Trophoblast cell (in vitro differentiated cells and primary cell): ENCODE data around the gene NRF1. TPM values are rescaled to one million over a fixed set of nuclear protein-coding genes. Genes with fewer than 3 reads are reported as not detected.
"Not testable (repeated sequence)": the region's sequence is repeated elsewhere in the genome, so short reads cannot be mapped to it uniquely, and the experiment has no call there.

Source experiments
- DNase-seq, 2 donors: peaks; one replicate each; pipeline ENCODE4 v3.0.0-alpha.2; 2016
- H2AFZ ChIP-seq: 2 replicates; pipeline ENCODE4 v1.6.1; 2013; ENCODE audit warnings: low read length, moderate library complexity, mild to moderate bottlenecking; ENCODE audit not compliant: insufficient read depth, poor library complexity
- H2AK5ac ChIP-seq: 2 replicates; pipeline ENCODE4 v1.6.1; 2013; ENCODE audit warnings: mild to moderate bottlenecking, low read length
- H2BK120ac ChIP-seq: 2 replicates; pipeline ENCODE4 v1.6.1; 2013; ENCODE audit warnings: low read length, mild to moderate bottlenecking, moderate library complexity; ENCODE audit not compliant: insufficient read depth, poor library complexity
- H2BK12ac ChIP-seq: 2 replicates; pipeline ENCODE4 v1.6.1; 2013; ENCODE audit warnings: mild to moderate bottlenecking, low read length, moderate library complexity
- H2BK5ac ChIP-seq: 2 replicates; pipeline ENCODE4 v1.6.1; 2013; ENCODE audit warnings: low read length, low read depth, moderate library complexity, mild to moderate bottlenecking; ENCODE audit not compliant: poor library complexity
- H3K14ac ChIP-seq: 2 replicates; pipeline ENCODE4 v1.6.1; 2013; ENCODE audit warnings: mild to moderate bottlenecking, low read length
- H3K18ac ChIP-seq: 2 replicates; pipeline ENCODE4 v1.6.1; 2013; ENCODE audit warnings: mild to moderate bottlenecking, low read length
- H3K23ac ChIP-seq: 2 replicates; pipeline ENCODE4 v1.6.1; 2013; ENCODE audit warnings: low read length
- H3K27ac ChIP-seq: 2 replicates; pipeline ENCODE4 v1.5.1; 2013; ENCODE audit warnings: low read depth, mild to moderate bottlenecking, inconsistent platforms, low read length, moderate library complexity
- H3K27me3 ChIP-seq: 2 replicates; pipeline ENCODE4 v1.6.1; 2013; ENCODE audit warnings: inconsistent platforms, mild to moderate bottlenecking, low read length, moderate library complexity; ENCODE audit not compliant: insufficient read depth
- H3K36me3 ChIP-seq, 2 experiments: 1 replicate in 1 of 2; 2 replicates in 1 of 2; pipeline ENCODE4 v1.6.1; 2013; ENCODE audit warnings: low read length in 2 of 2, mild to moderate bottlenecking in 2 of 2, moderate library complexity in 1 of 2; ENCODE audit not compliant: insufficient read depth in 2 of 2, control insufficient read depth in 1 of 2
- H3K4ac ChIP-seq: 2 replicates; pipeline ENCODE4 v1.6.1; 2013; ENCODE audit warnings: low read depth, mild to moderate bottlenecking, low read length, moderate library complexity
- H3K4me1 ChIP-seq, 2 experiments: 1 replicate in 1 of 2; 2 replicates in 1 of 2; pipeline ENCODE4 v1.6.1; 2013; ENCODE audit warnings: low read length in 2 of 2, mild to moderate bottlenecking in 2 of 2, moderate library complexity in 1 of 2; ENCODE audit not compliant: insufficient read depth in 2 of 2, control insufficient read depth in 1 of 2
- H3K4me2 ChIP-seq: 2 replicates; pipeline ENCODE4 v1.6.1; 2013; ENCODE audit warnings: inconsistent platforms, mild to moderate bottlenecking, low read length, moderate library complexity
- H3K4me3 ChIP-seq: 2 replicates; pipeline ENCODE4 v1.5.1; 2013; ENCODE audit warnings: mild to moderate bottlenecking, low read depth, low read length, inconsistent platforms
- H3K79me1 ChIP-seq: one replicate; pipeline ENCODE4 v1.6.1; 2013; ENCODE audit warnings: low read length
- H3K79me2 ChIP-seq: 2 replicates; pipeline ENCODE4 v1.6.1; 2013; ENCODE audit warnings: low read length, mild to moderate bottlenecking; ENCODE audit not compliant: control insufficient read depth, insufficient read depth, poor library complexity
- H3K9ac ChIP-seq: 2 replicates; pipeline ENCODE4 v1.6.1; 2013; ENCODE audit warnings: mild to moderate bottlenecking, low read length
- H3K9me3 ChIP-seq: 2 replicates; pipeline ENCODE4 v1.6.1; 2013; ENCODE audit warnings: low read depth, mild to moderate bottlenecking, control low read depth, inconsistent platforms, low read length; ENCODE audit not compliant: insufficient read depth
- H4K12ac ChIP-seq: 2 replicates; pipeline ENCODE4 v1.6.1; 2013; ENCODE audit warnings: low read depth, mild to moderate bottlenecking, low read length, moderate library complexity
- H4K8ac ChIP-seq: 2 replicates; pipeline ENCODE4 v1.6.1; 2013; ENCODE audit warnings: low read depth, mild to moderate bottlenecking, low read length, moderate library complexity
- H4K91ac ChIP-seq: one replicate; pipeline ENCODE4 v1.6.1; 2013; ENCODE audit warnings: low read depth, mild to moderate bottlenecking, low read length, moderate library complexity
- WGBS: extraction: QIAGEN DNeasy Blood & Tissue Kit; methylation state at CpG from one replicate; pipeline ENCODE4 v1.1.7; 2013; ENCODE audit warnings: missing lambda C conversion rate; ENCODE audit not compliant: insufficient read length, insufficient coverage; ENCODE audit errors: extremely low coverage; 5-methylcytosine and 5-hydroxymethylcytosine counted together
- polyA plus RNA-seq: library from polyadenylated mRNA; stranded (reverse); fragments of 200-250 nt; gene quantifications from 2 replicates; pipeline ENCODE4 v1.2.3, GENCODE V29; 2013

Gene NRF1
- 7.4 and 7.8 TPM in 2 replicates for polyA plus RNA-seq

DNA sequence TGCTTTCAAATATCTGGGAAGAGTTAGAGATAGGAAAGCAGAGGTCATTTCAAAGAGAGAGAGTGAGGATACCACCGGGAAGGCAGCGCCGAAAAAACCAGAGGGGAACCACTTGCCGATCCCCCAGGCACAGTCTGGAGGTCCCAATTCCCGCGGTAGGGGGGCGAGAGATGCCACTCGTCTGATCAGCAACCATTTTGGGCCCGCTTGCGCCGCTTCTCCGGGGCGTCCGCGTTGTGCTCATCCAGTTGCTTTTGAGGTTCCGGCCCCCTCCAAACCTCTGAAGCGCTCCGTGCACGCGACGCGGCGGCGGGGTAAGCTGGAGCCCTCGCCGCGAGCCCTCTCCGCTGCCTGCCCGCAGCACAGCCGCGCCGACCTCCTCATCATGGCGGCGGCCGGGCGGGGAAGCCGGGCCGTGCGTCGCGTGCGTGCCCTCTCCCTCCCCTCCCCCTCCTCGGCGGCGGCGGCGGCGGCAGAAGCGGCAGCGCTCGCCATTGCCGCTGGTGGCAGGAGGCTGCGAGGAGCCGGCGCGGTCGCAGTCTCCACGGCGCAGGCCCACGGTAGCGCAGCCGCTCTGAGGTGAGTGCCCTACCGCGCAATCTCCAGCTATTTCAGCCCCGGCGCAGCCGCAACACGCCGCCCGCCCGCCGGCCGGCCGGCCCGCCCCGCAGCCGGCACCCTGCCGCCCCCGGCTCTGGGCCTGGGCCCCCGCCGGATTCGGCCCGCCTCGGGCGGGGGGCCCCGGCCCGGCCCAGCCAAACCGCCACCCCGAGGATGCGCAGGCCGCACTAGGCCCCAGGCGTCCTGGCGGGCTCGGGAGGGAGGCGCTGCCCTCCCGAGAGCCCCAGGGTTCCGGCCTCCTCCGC is at the start of gene NRF1:
NRF1 (plus strand) TSS at position 475 of the 866 bp plus-strand sequence. CDS start 45,632 bp downstream, outside the sequence.
- Histone ChIP-seq H3K79me2 (peaks cover 19% of the 10 kb centered on the region), H3K4me1 (peaks cover 2 to 10% of the 10 kb centered on the region in 2 experiments), H3K14ac (peak within 1 kb of the TSS; percentile 99), H3K4me3 (peak within 1 kb of the TSS; percentile 87), H3K9me3 (no peaks in the 10 kb centered on the region), H4K91ac (peak within 1 kb of the TSS; percentile 94), H2AK5ac (peak within 1 kb of the TSS; percentile 72), H3K23ac (no peak within 1 kb of the TSS), H3K18ac (peak within 1 kb of the TSS; percentile 98), H3K27me3 (no peaks in the 10 kb centered on the region), H3K79me1 (peaks cover 16% of the 10 kb centered on the region), H4K8ac (peak within 1 kb of the TSS; percentile 92), H3K36me3 (peaks cover 3 to 7% of the 10 kb centered on the region in 2 experiments), H3K27ac (peak within 1 kb of the TSS; percentile 85), H3K4ac (peak within 1 kb of the TSS; percentile 98), H2BK12ac (no peak within 1 kb of the TSS), H3K4me2 (peak within 1 kb of the TSS; percentile 78), H2BK5ac (peak within 1 kb of the TSS; percentile 87), H2BK120ac (peak within 1 kb of the TSS; percentile 71), H2AFZ (peak within 1 kb of the TSS; percentile 93), H4K12ac (peak within 1 kb of the TSS; percentile 87), H3K9ac (peak within 1 kb of the TSS; percentile 92)
- DNase-seq, result peak; percentile 92 to 96
- WGBS, result no CpG with 5 or more reads among the region's 98 CpGs

GRCh38 chr7:129566323-129566722 is 45.2 kb upstream of the NRF1 start:
- H3K9ac ChIP-seq, H3K4me1 ChIP-seq, H3K4me2 ChIP-seq, H3K36me3 ChIP-seq, H3K18ac ChIP-seq, H3K4me3 ChIP-seq, H3K79me2 ChIP-seq, H3K9me3 ChIP-seq, H4K12ac ChIP-seq, H3K79me1 ChIP-seq, H3K27me3 ChIP-seq, H4K91ac ChIP-seq, H3K23ac ChIP-seq, DNase-seq, H2BK120ac ChIP-seq, H3K4ac ChIP-seq, H3K27ac ChIP-seq, H2BK12ac ChIP-seq, H3K14ac ChIP-seq, H2AFZ ChIP-seq, H2AK5ac ChIP-seq, H2BK5ac ChIP-seq, H4K8ac ChIP-seq: not testable (repeated sequence)
- no CpG with 5 or more reads among the region's 2 CpGs for WGBS

DNA sequence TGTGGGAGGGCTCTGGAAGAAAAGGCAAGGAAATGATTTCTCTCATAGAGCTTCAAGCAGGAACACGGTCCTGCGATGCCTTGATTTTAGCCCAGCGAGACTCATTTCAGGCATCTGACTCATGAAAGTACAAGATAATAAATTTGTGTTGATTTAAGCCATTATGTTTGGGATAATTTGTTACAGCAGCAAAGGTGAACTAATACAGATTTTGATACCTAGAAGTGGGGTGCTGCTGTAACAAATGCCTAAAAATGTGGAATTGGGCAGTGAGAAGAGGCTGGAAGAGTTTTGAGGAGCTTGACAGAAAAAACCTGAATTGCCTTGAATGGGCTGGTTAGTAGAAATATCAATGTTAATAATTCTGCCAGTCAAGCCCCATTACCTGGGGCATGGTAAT is 44.1 kb upstream of the NRF1 start:
- Histone ChIP-seq H2BK120ac (no peak overlapping the region), H3K27ac (no peak overlapping the region), H3K4ac (no peak overlapping the region), H4K8ac (no peak overlapping the region), H2BK5ac (no peak overlapping the region), H3K9me3 (no peaks in the 10 kb centered on the region), H3K4me1 (peaks cover 0 to 5% of the 10 kb centered on the region in 2 experiments), H3K27me3 (no peaks in the 10 kb centered on the region), H3K18ac (no peak overlapping the region), H2BK12ac (no peak overlapping the region), H3K36me3 (no peaks in the 10 kb centered on the region), H2AK5ac (no peak overlapping the region), H3K23ac (no peak overlapping the region), H4K12ac (no peak overlapping the region), H3K4me2 (no peak overlapping the region), H3K4me3 (no peak overlapping the region), H2AFZ (no peak overlapping the region), H3K9ac (no peak overlapping the region), H3K14ac (no peak overlapping the region), H3K79me2 (no peaks in the 10 kb centered on the region), H4K91ac (no peak overlapping the region), H3K79me1 (peaks cover 4% of the 10 kb centered on the region)
- no CpG with 5 or more reads among the region's 3 CpGs for WGBS
- DNase-seq, result no peak

GRCh38 chr7:129568240-129568639 is 43.3 kb upstream of the NRF1 start:
- Histone ChIP-seq H3K9me3 (no peaks in the 10 kb centered on the region), H4K8ac (no peak overlapping the region), H3K79me2 (no peaks in the 10 kb centered on the region), H3K27ac (no peak overlapping the region), H2BK12ac (no peak overlapping the region), H3K4me2 (no peak overlapping the region), H3K4me1 (peaks cover 0 to 5% of the 10 kb centered on the region in 2 experiments), H3K14ac (no peak overlapping the region), H2AK5ac (no peak overlapping the region), H3K18ac (no peak overlapping the region), H3K27me3 (no peaks in the 10 kb centered on the region), H3K4me3 (no peak overlapping the region), H3K36me3 (no peaks in the 10 kb centered on the region), H2BK5ac (no peak overlapping the region), H2BK120ac (no peak overlapping the region), H4K91ac (no peak overlapping the region), H3K23ac (no peak overlapping the region), H3K79me1 (peaks cover 4% of the 10 kb centered on the region), H3K4ac (no peak overlapping the region), H3K9ac (no peak overlapping the region), H2AFZ (no peak overlapping the region), H4K12ac (no peak overlapping the region)
- no CpG with 5 or more reads among the region's 1 CpG for WGBS
- DNase-seq, result no peak
